HL-60 (cell line): ENCODE measurements around the gene C11orf54.

ENCODE experiments used
- CTCF ChIP-seq: IDR thresholded peaks from one replicate; pipeline ENCODE4 v1.5.1; 2011; ENCODE audit warnings: low read length, control low read depth, inconsistent platforms; ENCODE audit not compliant: insufficient read depth
- GABPA ChIP-seq: IDR thresholded peaks from 2 replicates; pipeline ENCODE4 v1.6.1; 2012; ENCODE audit warnings: low read depth
- POLR2AphosphoS5 ChIP-seq: IDR thresholded peaks from 2 replicates; pipeline ENCODE4 v1.6.1; 2012; ENCODE audit warnings: low read depth
- SPI1 ChIP-seq: IDR thresholded peaks from 2 replicates; pipeline ENCODE4 v1.6.1; 2012; ENCODE audit warnings: low read depth, mild to moderate bottlenecking, borderline replicate concordance
- TF ChIP-seq, protein P1 (sequence below): IDR thresholded peaks from 2 replicates; pipeline ENCODE4 v1.6.1; 2012; ENCODE audit warnings: low read depth; ENCODE audit not compliant: insufficient replicate concordance

GRCh38 chr11:93740031-93740729 lies 1.3 kb upstream of the C11orf54 start:
- TF ChIP-seq POLR2AphosphoS5 (peak; percentile 55; the same call in 1 of the 2 replicates), CTCF (no peak), SPI1 (no peak), GABPA (no peak)
- TF ChIP-seq, protein P1, sequence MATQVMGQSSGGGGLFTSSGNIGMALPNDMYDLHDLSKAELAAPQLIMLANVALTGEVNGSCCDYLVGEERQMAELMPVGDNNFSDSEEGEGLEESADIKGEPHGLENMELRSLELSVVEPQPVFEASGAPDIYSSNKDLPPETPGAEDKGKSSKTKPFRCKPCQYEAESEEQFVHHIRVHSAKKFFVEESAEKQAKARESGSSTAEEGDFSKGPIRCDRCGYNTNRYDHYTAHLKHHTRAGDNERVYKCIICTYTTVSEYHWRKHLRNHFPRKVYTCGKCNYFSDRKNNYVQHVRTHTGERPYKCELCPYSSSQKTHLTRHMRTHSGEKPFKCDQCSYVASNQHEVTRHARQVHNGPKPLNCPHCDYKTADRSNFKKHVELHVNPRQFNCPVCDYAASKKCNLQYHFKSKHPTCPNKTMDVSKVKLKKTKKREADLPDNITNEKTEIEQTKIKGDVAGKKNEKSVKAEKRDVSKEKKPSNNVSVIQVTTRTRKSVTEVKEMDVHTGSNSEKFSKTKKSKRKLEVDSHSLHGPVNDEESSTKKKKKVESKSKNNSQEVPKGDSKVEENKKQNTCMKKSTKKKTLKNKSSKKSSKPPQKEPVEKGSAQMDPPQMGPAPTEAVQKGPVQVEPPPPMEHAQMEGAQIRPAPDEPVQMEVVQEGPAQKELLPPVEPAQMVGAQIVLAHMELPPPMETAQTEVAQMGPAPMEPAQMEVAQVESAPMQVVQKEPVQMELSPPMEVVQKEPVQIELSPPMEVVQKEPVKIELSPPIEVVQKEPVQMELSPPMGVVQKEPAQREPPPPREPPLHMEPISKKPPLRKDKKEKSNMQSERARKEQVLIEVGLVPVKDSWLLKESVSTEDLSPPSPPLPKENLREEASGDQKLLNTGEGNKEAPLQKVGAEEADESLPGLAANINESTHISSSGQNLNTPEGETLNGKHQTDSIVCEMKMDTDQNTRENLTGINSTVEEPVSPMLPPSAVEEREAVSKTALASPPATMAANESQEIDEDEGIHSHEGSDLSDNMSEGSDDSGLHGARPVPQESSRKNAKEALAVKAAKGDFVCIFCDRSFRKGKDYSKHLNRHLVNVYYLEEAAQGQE, result no peak
